ENCODE data around the gene ACSL3.

GRCh38 chr2:222862106-222862908 lies 1.5 kb downstream of the ACSL3 start:
- TF ChIP-seq CTCF (IDR thresholded peaks at IDR 0.05; ENCODE audit: low read length) (no peak), EZH2 (IDR thresholded peaks at IDR 0.05; ENCODE audit: borderline replicate concordance, low read length) (no peak)
